ENCODE measurements around the gene BPI.

Gene BPI

GRCh38 chr20:38305541-38305940 is 1.6 kb downstream of the BPI start:
- H3K36me3 ChIP-seq: peaks cover 27% of the 10 kb centered on the region
- TF ChIP-seq CTCF (IDR thresholded peaks at IDR 0.05): no peak
- H3K27ac ChIP-seq: peak overlapping the region; percentile 85
- H3K9me3 ChIP-seq: no peaks in the 10 kb centered on the region
- H3K27me3 ChIP-seq: no peaks in the 10 kb centered on the region
- H3K4me3 ChIP-seq (ENCODE audit: low read depth in 1 of 2, low read length in 1 of 2): peak overlapping the region; percentile 58 to 61
- H3K4me1 ChIP-seq (ENCODE audit: control insufficient read depth in 1 of 2, insufficient read depth in 1 of 2, low read depth in 1 of 2, low read length in 1 of 2): peaks cover 76 to 77% of the 10 kb centered on the region in 2 experiments

GRCh38 chr20:38306379-38306778 is 2.4 kb downstream of the BPI start:
- Histone ChIP-seq H3K27me3 (no peaks in the 10 kb centered on the region), H3K4me3 (ENCODE audit: low read depth in 1 of 2, low read length in 1 of 2) (no peak overlapping the region)

DNA sequence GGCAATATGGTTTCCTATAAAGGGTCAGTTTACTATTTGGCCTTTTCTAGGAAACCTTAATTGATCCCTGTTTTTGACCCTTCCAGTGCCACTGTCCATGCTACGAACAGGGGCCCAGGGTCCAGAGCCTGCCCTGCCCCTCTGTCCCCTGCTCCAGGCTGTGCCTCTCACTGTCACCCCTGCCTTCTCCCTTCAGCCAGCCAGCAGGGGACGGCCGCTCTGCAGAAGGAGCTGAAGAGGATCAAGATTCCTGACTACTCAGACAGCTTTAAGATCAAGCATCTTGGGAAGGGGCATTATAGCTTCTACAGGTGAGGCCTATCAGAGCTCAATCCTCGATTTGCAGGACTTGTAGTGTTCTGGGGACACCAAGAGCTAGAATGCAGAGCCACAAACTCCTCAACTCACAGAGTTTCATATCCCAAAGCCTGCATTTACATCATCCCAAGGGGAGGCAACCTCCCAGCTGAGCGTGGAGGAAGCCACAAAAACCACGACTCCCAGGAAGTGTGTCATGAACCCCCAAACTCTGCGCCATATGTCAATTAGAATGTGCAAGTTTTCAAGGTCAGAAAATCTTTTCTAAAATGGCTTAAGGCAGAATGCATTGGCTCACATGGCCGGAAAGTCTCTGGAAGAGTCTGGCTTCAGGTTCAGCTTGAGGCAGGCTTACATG is 3.6 kb downstream of the BPI start:
- peak overlapping the region; percentile 85 for H3K27ac ChIP-seq
- H3K27me3 ChIP-seq: no peaks in the 10 kb centered on the region
- TF ChIP-seq CTCF (IDR thresholded peaks at IDR 0.05): no peak
- H3K4me1 ChIP-seq (ENCODE audit: control insufficient read depth in 1 of 2, insufficient read depth in 1 of 2, low read depth in 1 of 2, low read length in 1 of 2): peaks cover 57 to 59% of the 10 kb centered on the region in 2 experiments
- peaks cover 47% of the 10 kb centered on the region for H3K36me3 ChIP-seq
- H3K4me3 ChIP-seq (ENCODE audit: low read depth in 1 of 2, low read length in 1 of 2): no peak overlapping the region
- no peaks in the 10 kb centered on the region for H3K9me3 ChIP-seq

More at GRCh38 chr20:38306379-38306778, 2.4 kb downstream of the BPI start:
- no peak for TF ChIP-seq CTCF (IDR thresholded peaks at IDR 0.05)
- Histone ChIP-seq H3K36me3 (peaks cover 35% of the 10 kb centered on the region), H3K27ac (peak overlapping the region; percentile 85), H3K4me1 (ENCODE audit: control insufficient read depth in 1 of 2, insufficient read depth in 1 of 2, low read depth in 1 of 2, low read length in 1 of 2) (peaks cover 67 to 69% of the 10 kb centered on the region in 2 experiments), H3K9me3 (no peaks in the 10 kb centered on the region)

DNA sequence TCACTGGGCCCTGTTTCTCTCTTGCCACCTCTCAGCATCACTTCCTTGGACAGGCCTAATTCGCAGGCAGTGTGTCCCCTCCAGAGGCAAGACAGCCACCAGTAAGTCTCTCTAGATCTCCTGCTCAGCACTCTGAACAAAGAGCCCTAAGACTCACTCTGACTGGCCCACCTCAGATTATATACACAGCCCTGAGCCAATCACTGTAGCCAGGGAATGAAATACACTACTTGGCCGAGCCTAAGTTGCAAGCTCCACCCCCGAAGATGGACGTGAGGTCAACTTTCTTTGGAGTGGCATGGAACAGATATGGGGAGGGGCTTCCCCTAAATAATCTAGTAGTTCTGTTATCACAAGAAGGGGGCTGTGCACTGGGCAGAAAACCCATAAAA is 4.1 kb downstream of the BPI start:
- H3K9me3 ChIP-seq: no peaks in the 10 kb centered on the region
- no peak overlapping the region for H3K4me3 ChIP-seq (ENCODE audit: low read depth in 1 of 2, low read length in 1 of 2)
- peak overlapping the region; percentile 85 for H3K27ac ChIP-seq
- H3K27me3 ChIP-seq: no peaks in the 10 kb centered on the region
- H3K36me3 ChIP-seq: peaks cover 52% of the 10 kb centered on the region
- TF ChIP-seq CTCF (IDR thresholded peaks at IDR 0.05): no peak
- H3K4me1 ChIP-seq (ENCODE audit: control insufficient read depth in 1 of 2, insufficient read depth in 1 of 2, low read depth in 1 of 2, low read length in 1 of 2): peaks cover 52 to 53% of the 10 kb centered on the region in 2 experiments

GRCh38 chr20:38308447-38308846 is 4.5 kb downstream of the BPI start:
- Histone ChIP-seq H3K4me1 (ENCODE audit: control insufficient read depth in 1 of 2, insufficient read depth in 1 of 2, low read depth in 1 of 2, low read length in 1 of 2) (peaks cover 48 to 49% of the 10 kb centered on the region in 2 experiments), H3K27ac (peak overlapping the region; percentile 85), H3K9me3 (no peaks in the 10 kb centered on the region), H3K36me3 (peaks cover 54% of the 10 kb centered on the region), H3K4me3 (ENCODE audit: low read depth in 1 of 2, low read length in 1 of 2) (no peak overlapping the region), H3K27me3 (no peaks in the 10 kb centered on the region)
- no peak for TF ChIP-seq CTCF (IDR thresholded peaks at IDR 0.05)
